ENCODE data around the gene DNAJC15.
A peak's percentile ranks its signal among the peaks of the same experiment; 100 is the strongest.

DNAJC15 gene

GRCh38 chr13:43088093-43088511 lies 64.7 kb downstream of the DNAJC15 start:
- DNase-seq: no peak

DNA sequence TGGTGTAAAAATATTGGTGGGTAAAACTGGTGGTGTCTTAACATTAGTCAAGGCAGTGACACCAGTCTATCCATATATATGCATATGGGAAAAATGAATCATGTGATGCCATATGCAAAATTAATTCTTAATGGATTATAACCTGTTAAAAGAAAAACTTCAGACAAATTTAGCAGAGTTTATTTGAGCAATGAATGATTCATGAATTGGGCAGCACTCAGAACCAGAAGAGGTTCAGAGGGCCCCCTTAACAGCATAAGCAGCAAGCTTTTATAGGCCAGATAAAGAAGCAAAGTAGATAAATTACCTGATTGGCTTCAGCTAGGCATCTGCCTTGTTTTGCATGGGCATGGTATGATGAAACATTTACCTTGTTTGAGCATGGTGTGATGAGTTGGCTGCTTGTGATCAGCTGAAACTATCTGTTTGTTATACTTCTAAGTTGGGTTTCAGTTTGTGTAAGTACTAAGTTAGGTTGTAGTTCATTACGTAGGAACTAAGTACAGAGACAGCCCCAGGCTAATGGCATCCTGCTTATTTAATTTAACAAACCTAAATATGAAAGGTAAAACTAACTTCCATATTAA lies 66.6 kb downstream of the DNAJC15 start:
- no peak for DNase-seq

GRCh38 chr13:43094901-43095300 lies 71.5 kb downstream of the DNAJC15 start:
- DNase-seq: no peak

GRCh38 chr13:43095771-43096719 lies 72.7 kb downstream of the DNAJC15 start:
- DNase-seq: no peak

- no peak for DNase-seq
Measured at GRCh38 chr13:43100667-43101066, 77.3 kb downstream of the DNAJC15 start.

DNA sequence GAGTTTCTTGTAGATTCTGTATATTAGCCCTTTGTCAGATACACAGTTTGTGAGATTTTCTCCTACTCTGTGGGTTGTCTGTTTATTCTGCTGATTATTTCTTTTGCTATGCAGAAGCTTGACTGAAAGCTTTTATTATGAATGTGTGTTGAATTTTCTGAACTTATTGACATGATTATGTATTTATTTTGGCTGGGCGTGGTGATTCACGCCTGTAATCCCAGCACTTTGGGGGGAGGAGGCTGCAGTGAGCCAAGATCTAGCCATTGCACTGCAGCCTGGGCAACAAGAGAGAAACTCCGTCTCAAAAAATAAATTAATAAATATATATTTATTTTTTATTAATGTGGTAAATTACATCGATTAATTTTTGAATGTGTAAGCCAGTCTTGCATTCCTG lies 78.9 kb downstream of the DNAJC15 start:
- DNase-seq: no peak

- no peak for DNase-seq
Measured at GRCh38 chr13:43107780-43108179, 84.4 kb downstream of the DNAJC15 start.

- DNase-seq: no peak
Measured at GRCh38 chr13:43110036-43110435, 86.7 kb downstream of the DNAJC15 start.

GRCh38 chr13:43110658-43111057 lies 87.3 kb downstream of the DNAJC15 start:
- DNase-seq: no peak

GRCh38 chr13:43111559-43112400 lies 88.4 kb downstream of the DNAJC15 start:
- no peak for DNase-seq

GRCh38 chr13:43113603-43114002 lies 90.2 kb downstream of the DNAJC15 start:
- no peak for DNase-seq

- DNase-seq: no peak
Measured at GRCh38 chr13:43114504-43114903, 91.1 kb downstream of the DNAJC15 start.

DNA sequence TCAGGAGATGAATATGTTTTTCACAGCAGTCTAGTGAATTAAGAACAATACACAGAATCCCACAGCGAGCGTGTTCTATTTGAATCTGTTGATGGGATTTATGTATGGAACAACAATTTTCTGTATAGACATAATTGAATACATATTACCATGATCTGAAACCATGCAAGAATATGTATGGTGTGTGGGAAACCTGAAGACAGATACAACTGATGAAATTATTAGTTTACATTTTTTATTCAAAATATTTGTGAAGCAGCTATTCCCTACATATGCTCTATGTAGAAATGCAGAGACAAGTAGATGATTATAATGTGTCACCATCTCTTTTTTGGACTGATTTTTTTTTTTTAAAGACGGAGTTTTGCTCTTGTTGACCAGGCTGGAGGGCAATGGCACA lies 91.8 kb downstream of the DNAJC15 start:
- DNase-seq: no peak

GRCh38 chr13:43116242-43116641 lies 92.9 kb downstream of the DNAJC15 start:
- no peak for DNase-seq

DNA sequence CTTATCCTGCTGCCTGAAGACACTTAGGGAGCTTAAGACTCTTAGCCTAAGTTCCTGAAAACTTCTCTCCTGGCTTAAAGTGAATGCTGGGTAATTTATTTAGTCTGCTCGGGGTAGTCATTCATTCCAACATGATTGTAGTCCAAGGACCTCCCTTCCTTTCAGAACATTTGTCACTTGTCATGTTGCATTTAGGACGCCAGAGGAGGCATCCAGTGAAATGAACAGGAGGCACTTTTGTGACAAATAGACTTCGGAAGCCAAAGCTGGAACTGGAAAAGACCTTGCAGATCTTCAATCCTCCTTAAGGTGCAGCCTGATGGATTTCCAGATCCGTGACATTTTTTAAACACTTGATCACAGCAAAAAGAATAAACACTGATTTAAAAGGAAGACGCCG lies 95.1 kb downstream of the DNAJC15 start:
- DNase-seq: no peak

DNA sequence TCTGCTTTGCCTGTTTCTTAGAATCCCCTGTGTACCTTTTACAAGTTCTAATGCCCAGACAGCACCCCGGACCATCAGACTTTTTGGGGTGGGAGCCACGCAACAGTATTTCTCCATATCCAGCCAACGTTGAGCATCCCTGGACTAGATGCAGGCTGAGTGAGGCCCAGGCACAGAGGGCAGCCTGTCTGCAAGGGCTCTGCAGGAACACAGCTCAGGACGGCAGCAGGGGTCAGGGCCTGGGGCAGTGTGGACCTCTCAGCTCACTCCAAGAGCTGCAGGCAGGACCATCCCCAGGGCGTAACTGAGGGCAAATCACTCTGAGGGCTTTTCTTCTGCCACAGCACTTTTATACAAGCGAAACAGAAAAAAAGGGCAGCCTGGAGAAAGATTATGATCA lies 95.8 kb downstream of the DNAJC15 start:
- DNase-seq: no peak

DNA sequence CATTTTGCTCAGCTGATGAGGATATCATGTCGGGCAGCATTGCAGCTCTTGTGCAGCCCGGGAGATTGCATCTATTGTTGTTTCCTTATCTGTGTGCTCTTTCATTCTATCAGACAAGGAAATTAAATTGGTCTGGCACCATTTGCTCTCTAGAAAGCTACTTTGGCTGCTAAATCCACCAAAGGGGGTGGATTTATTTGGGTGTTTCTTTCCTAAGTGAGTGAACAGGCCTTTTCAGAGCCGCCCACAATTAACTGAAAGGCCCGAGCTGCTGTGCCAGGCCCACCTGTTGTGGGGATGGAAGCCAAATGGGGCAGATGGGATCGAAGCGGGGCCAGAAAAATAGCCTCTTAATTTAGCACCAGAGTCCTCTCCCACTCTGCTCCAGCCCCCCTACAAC lies 99.4 kb downstream of the DNAJC15 start:
- DNase-seq: no peak

DNA sequence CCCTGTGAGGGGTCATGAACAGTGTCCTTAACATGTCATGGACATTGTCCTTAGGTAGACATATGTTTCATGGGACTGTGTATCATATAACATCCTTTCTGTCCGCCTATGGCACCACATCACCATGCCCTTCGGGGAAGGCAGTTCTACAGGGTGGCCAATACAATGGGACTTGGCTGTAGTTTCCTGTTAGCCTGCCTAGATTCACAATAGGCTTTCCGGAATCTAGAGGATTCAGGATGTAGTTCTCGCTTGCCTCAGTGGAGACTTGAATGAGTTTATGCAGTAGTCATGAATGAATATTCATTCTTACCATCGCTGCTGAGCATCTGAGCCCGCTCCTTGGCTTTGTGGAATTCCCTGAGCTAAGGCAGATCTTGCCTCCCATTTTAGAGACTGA lies 100.5 kb downstream of the DNAJC15 start:
- no peak for DNase-seq

DNA sequence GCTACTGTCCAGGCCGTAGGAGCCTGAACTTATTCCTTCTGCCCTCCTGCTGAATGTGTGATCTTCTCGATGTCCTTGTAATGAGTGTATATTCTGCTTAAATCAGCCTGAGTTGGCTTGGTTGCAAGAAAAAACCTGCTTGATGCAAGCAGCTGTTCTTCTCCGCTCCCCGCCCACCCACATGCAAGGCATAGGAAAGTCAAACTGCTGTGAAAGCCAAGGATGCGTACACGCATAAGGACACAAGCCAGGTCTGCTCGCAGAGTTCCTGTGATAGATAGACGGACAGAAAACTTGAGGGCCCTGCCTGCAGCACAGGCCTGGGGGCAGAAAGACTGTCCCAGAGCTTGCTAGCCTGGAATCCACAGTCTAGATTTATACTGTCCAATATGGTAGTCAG lies 101.1 kb downstream of the DNAJC15 start:
- no peak for DNase-seq

- DNase-seq: no peak
Measured at GRCh38 chr13:43126420-43126819, 103.0 kb downstream of the DNAJC15 start.

DNA sequence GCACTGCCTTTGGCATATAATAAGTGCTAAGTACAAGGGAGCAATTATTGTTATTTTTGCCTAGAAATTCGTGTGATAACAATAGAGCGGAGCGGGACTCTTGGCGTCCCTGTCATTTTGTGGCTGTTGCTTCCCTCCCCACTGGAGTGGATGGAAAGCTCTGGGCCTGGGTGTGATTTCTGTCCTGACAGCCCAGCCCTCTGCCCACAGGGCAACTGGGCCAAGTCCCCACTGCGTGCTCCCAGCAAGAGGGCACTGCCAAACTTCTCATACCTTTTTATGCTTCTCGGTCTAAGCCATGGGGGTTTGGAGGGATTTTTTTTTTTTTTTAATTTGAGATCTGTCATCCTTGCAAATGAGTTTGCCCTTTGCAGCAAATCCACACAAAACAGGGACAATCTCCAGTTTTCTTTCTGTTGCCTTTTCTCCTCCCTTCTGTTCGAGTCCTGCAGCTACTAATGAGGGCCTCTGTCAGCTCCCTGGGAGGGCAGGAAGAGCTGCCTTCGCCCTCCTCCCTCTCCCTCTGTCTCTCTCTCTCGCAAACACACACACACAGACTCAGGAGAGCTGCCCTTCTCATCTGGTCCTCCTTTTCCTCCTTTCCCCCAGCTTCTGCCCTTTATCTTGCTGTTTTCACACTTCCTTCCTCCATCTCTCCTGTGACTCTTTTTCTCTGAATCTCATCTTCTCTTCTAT lies 103.9 kb downstream of the DNAJC15 start:
- DNase-seq: peak; percentile 53

DNA sequence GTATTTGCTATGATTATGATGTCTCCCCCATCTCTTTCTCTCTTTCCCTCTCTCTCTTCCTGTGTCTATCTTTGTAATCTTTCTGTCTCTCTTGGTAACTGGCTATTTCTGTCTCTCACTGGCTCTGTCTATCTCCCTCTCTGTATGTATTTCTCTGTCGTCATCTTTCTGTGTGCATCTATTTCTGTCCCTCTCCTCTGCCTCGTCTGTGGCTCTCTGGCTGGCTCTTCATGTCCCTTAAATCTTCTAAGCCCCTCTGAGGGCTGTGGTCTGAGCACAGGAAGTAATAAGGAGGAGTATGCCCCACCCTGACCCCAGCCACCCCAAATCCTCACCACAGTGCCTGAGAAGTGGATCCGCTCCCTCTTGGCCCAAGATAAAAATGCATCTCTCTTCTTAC lies 104.4 kb downstream of the DNAJC15 start:
- peak; percentile 53 for DNase-seq

GRCh38 chr13:43128504-43128961 lies 105.1 kb downstream of the DNAJC15 start:
- DNase-seq: peak; percentile 51

Measured in femur (tissue), 1 donor.